Ishikawa (cell line): ENCODE measurements around the gene SGK1.

Experiments
- CEBPB ChIP-seq: IDR thresholded peaks from 2 replicates; pipeline ENCODE4 v1.6.1; 2012
- EP300 ChIP-seq: IDR thresholded peaks from 2 replicates; pipeline ENCODE4 v1.6.1; 2012; ENCODE audit warnings: borderline replicate concordance
- MAX ChIP-seq: IDR thresholded peaks from 2 replicates; pipeline ENCODE4 v1.6.1; 2012
- RAD21 ChIP-seq: IDR thresholded peaks from 2 replicates; pipeline ENCODE4 v1.6.1; 2012; ENCODE audit warnings: low read depth
- TAF1 ChIP-seq: IDR thresholded peaks from 2 replicates; pipeline ENCODE4 v1.6.1; 2012; ENCODE audit warnings: low read depth, mild to moderate bottlenecking
- USF1 ChIP-seq: IDR thresholded peaks from 2 replicates; pipeline ENCODE4 v1.6.1; 2012
- YY1 ChIP-seq: IDR thresholded peaks from 2 replicates; pipeline ENCODE4 v1.6.1; 2012; ENCODE audit warnings: low read depth
- ZBTB7A ChIP-seq: IDR thresholded peaks from 2 replicates; pipeline ENCODE4 v1.6.1; 2012; ENCODE audit warnings: low read depth

GRCh38 chr6:134168590-134169208 lies 149.2 kb downstream of the SGK1 start:
- no peak for TF ChIP-seq ZBTB7A
- TF ChIP-seq TAF1 = no peak
- no peak for TF ChIP-seq MAX
- TF ChIP-seq EP300 = no peak
- no peak for TF ChIP-seq USF1
- no peak for TF ChIP-seq CEBPB
- no peak for TF ChIP-seq RAD21
- TF ChIP-seq YY1 = no peak
